Omental fat pad (tissue), 4 donors: Measurements from ENCODE around the gene EIPR1. TPM values are rescaled to one million over a fixed set of nuclear protein-coding genes. Genes with fewer than 3 reads are reported as not detected.

Experiments used
- ATAC-seq: fragments of 150-250 bp; one replicate; pipeline ENCODE4 v1.9.1; 2016; ENCODE audit warnings: mild to moderate bottlenecking, moderate library complexity; ENCODE audit not compliant: low FRiP score
- DNase-seq: peaks from one replicate; pipeline ENCODE4 v3.0.0-alpha.2; 2019; ENCODE audit warnings: low spot score
- CTCF ChIP-seq, 3 donors: fragments of 450-650 bp; IDR thresholded peaks; one replicate each; pipeline ENCODE4 v1.5.1; 2016 to 2017; ENCODE audit warnings: antibody characterized with exemption in 3 of 3, mild to moderate bottlenecking in 3 of 3, moderate library complexity in 2 of 3
- total RNA-seq, 4 donors: library from RNA; depleted of rRNA; stranded (reverse); fragments of >200 nt; gene quantifications; one replicate each; pipeline ENCODE4 v1.1.0, GENCODE V29; 2016

The EIPR1 gene
- total RNA-seq, 4 donors from 2014 or later, result 18.5 to 29.8 (median 21.5) TPM

GRCh38 chr2:3189076-3189591 is 188.5 kb downstream of the EIPR1 start:
- DNase-seq (no peak), ATAC-seq (no peak)
- TF ChIP-seq CTCF (IDR thresholded peaks at IDR 0.05), result no peak

GRCh38 chr2:3188405-3188946 is 189.1 kb downstream of the EIPR1 start:
- DNase-seq, result no peak
- no peak for ATAC-seq
- TF ChIP-seq CTCF (IDR thresholded peaks at IDR 0.05), result no peak

GRCh38 chr2:3187467-3187866 is 190.2 kb downstream of the EIPR1 start:
- no peak for ATAC-seq
- TF ChIP-seq CTCF (IDR thresholded peaks at IDR 0.05), result no peak
- no peak for DNase-seq

- TF ChIP-seq CTCF (IDR thresholded peaks at IDR 0.05), result no peak
- DNase-seq (no peak), ATAC-seq (no peak)
These were observed 190.9 kb downstream of the EIPR1 start for GRCh38 chr2:3186766-3187165.

GRCh38 chr2:3185910-3186309 is 191.7 kb downstream of the EIPR1 start:
- DNase-seq (no peak), ATAC-seq (no peak)
- TF ChIP-seq CTCF (IDR thresholded peaks at IDR 0.05), result no peak

- DNase-seq, result no peak
- TF ChIP-seq CTCF (IDR thresholded peaks at IDR 0.05), result no peak
- no peak for ATAC-seq
These were observed 192.4 kb downstream of the EIPR1 start for GRCh38 chr2:3185256-3185655.

GRCh38 chr2:3184167-3184566 is 193.5 kb downstream of the EIPR1 start:
- DNase-seq (no peak), ATAC-seq (no peak)
- TF ChIP-seq CTCF (IDR thresholded peaks at IDR 0.05), result no peak
